Measurements from ENCODE around the gene TAS2R30. TPM values are rescaled to one million over a fixed set of nuclear protein-coding genes. Genes with fewer than 3 reads are reported as not detected.

TAS2R30 gene
- total RNA-seq, 4 donors from 2014 or later, result 10.4 to 26.2 (median 17.9) TPM

DNA sequence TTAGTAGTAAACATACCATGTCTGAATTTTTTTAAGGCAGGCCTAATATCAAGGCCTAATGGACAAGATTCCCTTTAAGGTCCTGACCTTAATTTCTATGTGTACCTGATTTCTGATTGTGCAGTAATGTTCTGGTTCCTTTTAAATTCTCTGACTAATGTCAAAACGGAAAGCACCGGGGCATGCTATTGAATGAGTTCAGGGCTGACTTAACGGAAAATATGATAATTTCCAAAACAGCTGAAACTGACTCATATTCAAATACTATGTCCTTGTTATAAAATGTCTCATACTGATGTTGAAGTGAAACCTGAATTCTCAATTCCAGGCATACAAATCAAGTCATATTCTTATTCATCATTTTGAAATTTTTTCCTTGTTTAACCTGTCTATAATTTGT is 49.0 kb downstream of the TAS2R30 start:
- WGBS, 2 donors, result 85 to 91% methylated on average over 3 of the region's 3 CpGs
- H3K4me3 ChIP-seq (replicated peaks in 1 of 3), result no peak overlapping the region
- no peaks in the 10 kb centered on the region for H3K36me3 ChIP-seq
- H3K27me3 ChIP-seq, result no peaks in the 10 kb centered on the region
- no peak for TF ChIP-seq POLR2A (IDR thresholded peaks at IDR 0.05)
- TF ChIP-seq CTCF (IDR thresholded peaks at IDR 0.05), result no peak
- intact Hi-C loops (cut with DNase I), result no loop called here
- DNase-seq, result no peak
- H3K4me1 ChIP-seq, result no peaks in the 10 kb centered on the region
- H3K9me3 ChIP-seq, result no peaks in the 10 kb centered on the region
- H3K27ac ChIP-seq, result no peak overlapping the region

Small RNAs within 50 kb of the gene (small RNA-seq; reads per million reads assigned to genes)
- not detected for gene AC018630.1

Other genes with a start within 250 kb of the TAS2R30 start
- 10 to 100 TPM in 1 of 4 donors, 1 to 10 TPM in 3; 4.3 to 15.6 (median 7.4) TPM for gene TAS2R13, start 225.1 kb downstream of the TAS2R30 start, total RNA-seq
- not detected for gene PRH2, start 205.4 kb downstream of the TAS2R30 start, total RNA-seq
- gene TAS2R14, start 195.4 kb downstream of the TAS2R30 start, total RNA-seq, result 10 to 100 TPM in 3 of 4 donors, 1 to 10 TPM in 1; 6.8 to 26.0 (median 10.3) TPM
- gene TAS2R50, start 147.7 kb downstream of the TAS2R30 start, total RNA-seq, result 10 to 100 TPM in 2 of 4 donors, 1 to 10 TPM in 2; 3.9 to 18.4 (median 7.1) TPM
- gene TAS2R20, start 136.3 kb downstream of the TAS2R30 start, total RNA-seq, result 1 to 10 TPM; 6.2 to 9.8 (median 7.1) TPM
- gene TAS2R19, start 112.0 kb downstream of the TAS2R30 start, total RNA-seq, result 10 to 100 TPM in 2 of 4 donors, 1 to 10 TPM in 2; 7.0 to 12.0 (median 10.0) TPM
- 10 to 100 TPM in 3 of 4 donors, 1 to 10 TPM in 1; 4.9 to 30.5 (median 11.9) TPM for gene TAS2R31, start 103.2 kb downstream of the TAS2R30 start, total RNA-seq
- gene TAS2R46, start 72.3 kb downstream of the TAS2R30 start, total RNA-seq, result 1 to 10 TPM; 2.5 to 5.1 (median 4.5) TPM
- gene TAS2R43, start 42.3 kb downstream of the TAS2R30 start, total RNA-seq, result 10 to 100 TPM in 2 of 4 donors, 1 to 10 TPM in 2; 2.6 to 26.2 (median 9.8) TPM
- gene SMIM10L1, start 36.5 kb upstream of the TAS2R30 start, total RNA-seq, result 10 to 100 TPM in 2 of 4 donors, 1 to 10 TPM in 2; 8.0 to 14.0 (median 9.6) TPM
- not detected for gene TAS2R42, start 52.3 kb upstream of the TAS2R30 start, total RNA-seq
- not detected for gene PRB3, start 135.1 kb upstream of the TAS2R30 start, total RNA-seq
- gene PRB4, start 175.8 kb upstream of the TAS2R30 start, total RNA-seq, result not detected